ENCODE data around the gene PRDM5.
"Not testable (repeated sequence)": the region's sequence is repeated elsewhere in the genome, so short reads cannot be mapped to it uniquely, and the experiment has no call there.

Gene PRDM5

GRCh38 chr4:120741636-120742035 lies 180.9 kb downstream of the PRDM5 start:
- not testable (repeated sequence) for DNase-seq

DNA sequence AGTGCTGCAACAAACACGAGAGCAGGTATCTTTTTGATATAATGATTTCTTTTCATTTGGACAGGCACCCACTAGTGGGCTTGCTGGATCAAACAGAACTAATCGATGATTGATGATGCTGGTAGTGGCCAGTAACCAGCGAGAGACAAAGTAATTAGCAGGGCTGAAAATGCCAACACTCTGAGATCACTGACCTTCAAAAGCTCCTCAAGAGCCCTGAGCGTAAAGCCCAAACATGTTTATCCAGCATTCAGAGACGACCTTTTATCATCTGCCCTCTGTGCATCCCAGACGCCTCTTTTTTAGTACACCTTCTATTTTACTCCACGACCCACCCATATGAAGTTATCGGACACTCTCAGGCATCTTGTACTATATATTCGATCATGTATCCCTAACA lies 186.2 kb downstream of the PRDM5 start:
- no peak for DNase-seq

GRCh38 chr4:120733968-120734367 lies 188.6 kb downstream of the PRDM5 start:
- DNase-seq = no peak

DNA sequence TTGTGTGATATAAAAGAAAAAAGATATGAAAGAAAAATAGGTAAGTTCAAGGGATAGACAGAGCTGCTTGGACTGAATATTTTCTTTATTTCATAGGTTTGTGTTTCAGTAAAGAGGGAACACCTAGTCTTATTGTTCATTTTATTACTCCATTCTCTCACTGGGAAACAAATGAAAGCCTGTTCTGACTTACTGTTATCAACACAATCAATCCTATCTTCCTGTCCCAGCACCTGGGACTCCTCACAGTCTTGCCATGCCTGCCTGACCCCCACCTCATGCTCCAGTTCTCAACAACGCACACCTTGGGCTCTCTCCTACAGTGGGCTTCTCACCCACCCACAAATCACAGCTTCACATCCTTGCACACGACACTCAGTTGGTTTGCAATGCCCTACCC lies 189.5 kb downstream of the PRDM5 start:
- no peak for DNase-seq

DNA sequence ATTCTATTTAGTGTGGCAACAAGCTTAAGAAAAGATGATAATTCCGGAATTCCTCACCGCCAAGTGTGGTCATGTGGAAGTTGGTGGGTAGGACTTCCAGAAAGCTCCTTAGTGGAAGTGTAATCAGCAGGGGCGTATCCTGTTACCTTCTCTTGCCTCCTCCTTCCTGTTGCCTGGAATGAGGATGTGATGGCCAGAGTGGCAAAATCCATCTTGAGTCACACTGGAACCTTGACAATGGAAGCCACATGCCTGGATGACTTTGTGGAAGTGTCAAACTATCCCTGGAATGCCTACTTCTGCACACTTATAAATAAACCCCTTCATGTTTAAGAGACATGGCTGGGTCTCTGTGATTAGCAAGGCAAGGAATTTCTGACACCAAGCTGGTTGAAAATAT lies 191.0 kb downstream of the PRDM5 start:
- DNase-seq = no peak

- no peak for DNase-seq
Measured at GRCh38 chr4:120730777-120731320, 191.7 kb downstream of the PRDM5 start.

DNA sequence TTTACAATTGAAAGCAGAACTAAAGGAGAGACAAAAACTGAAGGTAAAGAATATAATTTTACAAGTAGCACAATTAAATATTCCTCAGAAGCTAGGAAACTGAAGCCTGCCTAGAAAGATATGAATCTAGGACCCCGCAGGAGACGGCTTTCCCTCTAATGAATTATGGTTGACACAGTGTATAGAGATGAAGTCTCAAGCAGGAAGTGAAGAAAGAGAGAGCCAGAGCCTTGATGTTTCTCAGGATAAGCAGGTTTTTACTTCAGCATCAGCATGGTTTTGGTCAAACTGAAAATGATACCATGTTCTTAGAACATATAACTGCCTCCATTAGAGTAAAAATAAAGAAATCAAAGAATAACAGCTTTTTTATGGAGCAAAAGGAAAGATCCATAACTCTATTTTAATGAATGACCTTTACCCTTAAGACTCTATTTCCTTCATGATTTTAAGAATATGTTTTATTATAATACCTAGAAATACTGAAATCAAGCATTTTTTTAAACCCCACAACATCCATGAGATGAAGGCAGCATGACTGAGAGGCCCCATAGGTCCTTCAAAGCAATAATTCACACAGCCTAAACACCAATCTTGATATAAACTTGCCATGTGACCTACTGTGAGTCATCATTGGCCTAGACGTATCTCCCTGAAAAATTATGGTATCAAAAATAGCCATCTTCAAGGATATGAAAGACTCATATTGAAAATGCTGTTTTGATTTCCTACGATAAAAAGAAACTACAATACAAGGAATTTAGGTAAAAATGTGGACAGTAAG lies 193.4 kb downstream of the PRDM5 start:
- no peak for DNase-seq

DNA sequence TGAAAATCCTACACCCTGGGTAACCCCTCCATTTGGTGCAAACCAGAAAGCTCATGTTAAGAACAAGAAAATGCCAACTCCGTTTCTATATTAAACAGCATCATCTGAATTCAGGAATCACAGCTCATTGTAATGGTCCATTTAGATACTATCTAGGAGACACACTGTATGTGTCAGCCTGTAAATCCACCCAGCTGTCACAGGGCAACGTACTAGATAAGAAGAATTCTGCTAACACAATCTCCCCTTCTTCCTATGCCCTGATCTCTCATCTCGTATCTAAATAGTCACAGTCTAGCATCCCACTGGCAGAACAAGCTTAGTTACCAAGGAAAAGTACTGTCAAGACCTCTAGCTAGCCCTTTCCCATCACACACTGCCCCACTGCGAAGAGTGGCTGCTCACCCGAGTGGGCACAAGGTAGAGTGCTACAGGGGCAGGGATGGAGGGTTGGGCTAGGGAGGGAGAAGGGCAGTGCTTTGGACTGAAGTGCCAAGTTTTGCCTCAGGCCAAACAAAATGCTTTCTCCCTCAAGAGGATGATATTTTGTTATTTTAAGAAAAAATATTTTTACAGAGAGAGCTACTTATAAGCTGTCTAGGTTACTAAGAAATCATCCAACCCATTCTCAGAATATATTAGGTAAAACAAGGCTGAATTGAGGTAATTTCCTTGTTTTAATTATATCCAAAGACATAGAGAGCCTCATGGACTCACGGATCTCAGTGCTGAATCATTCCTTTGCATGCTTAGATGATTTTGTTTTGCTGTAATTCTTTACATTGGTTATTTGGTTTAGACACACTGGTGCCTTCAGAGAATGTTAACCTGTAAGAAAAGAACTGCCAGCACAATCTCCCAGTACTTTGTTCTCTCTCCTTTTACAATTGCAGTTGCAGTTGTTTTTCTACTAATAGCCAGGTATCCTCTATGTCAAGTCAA lies 196.6 kb downstream of the PRDM5 start:
- DNase-seq = no peak

GRCh38 chr4:120724656-120725055 lies 197.9 kb downstream of the PRDM5 start:
- no peak for DNase-seq

- no peak for DNase-seq
Measured at GRCh38 chr4:120723986-120724385, 198.5 kb downstream of the PRDM5 start.

DNA sequence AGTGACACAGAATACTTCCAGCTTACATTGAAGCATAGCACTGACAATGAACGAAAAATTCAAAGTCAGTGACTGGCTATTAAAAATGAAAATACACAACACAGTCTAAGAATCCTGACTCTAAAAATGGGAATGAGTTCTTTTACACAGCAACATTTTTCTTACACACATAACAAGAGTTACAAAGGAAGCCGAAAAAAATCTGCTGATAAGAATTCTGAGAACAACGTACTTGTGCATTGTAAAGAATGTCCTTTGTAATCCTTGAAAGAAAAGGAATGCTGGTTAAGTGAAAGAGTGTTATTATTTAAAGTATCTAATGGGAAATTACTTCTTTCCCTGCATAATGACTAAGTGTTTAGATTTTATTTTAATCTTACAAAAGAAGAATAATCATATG lies 199.4 kb downstream of the PRDM5 start:
- no peak for DNase-seq

GRCh38 chr4:120722655-120723054 lies 199.9 kb downstream of the PRDM5 start:
- DNase-seq = no peak

DNA sequence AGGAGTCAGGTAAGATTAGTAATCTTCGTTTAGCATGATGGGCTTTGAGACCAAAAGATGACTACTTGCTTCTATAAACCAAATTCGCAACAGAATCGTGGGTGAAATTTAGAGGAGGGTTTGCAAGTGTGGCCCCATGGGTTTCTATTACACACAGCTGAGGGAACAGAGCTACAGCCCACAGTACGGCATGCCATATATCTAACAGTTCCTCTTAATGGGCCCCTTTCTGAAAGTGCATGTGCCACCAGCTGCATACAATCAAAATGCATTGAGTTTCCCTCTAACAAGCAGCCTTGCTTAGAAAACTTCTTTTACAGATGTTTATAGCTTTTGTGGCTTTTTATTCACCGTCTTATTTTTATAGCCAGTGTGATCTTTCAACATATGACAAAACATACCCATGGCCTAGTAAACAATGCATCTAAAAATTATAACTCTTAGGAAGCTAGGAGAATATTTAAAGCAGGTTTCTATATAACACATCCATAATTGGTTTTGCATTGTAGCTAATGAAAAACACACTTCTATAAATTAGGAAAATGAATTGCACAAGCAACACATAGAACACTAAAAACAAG lies 202.1 kb downstream of the PRDM5 start:
- no peak for DNase-seq

DNA sequence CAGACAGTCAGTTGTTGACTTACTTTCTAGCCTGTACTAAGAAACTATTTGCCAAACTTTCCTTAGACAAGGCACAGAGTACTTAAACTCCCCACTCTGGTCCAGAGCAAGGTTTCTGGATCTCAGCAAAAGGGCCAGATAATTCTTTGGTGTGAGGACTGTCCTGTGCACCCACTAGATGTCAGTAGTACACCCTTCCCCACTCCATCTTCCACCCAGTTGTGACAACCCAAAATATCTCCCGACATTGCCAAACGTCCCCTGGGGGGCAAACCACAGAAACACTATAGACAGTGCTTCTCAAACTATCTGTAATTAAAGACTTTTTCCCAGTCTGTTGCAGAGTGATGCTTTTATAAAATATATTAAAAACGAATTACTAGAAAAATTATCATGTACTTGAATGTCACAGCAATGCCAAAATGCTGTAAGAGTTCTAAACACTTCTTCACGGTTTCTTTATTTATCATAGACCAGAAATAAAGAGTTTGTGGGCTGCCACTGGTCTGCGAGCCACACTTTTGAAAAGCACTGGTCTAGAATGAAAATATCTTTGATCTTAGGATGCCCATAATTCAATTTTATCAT lies 203.5 kb downstream of the PRDM5 start:
- DNase-seq = peak; percentile 41

- no peak for DNase-seq
Measured at GRCh38 chr4:120716346-120716745, 206.2 kb downstream of the PRDM5 start.

- no peak for DNase-seq
Measured at GRCh38 chr4:120714417-120715010, 208.0 kb downstream of the PRDM5 start.

GRCh38 chr4:120709991-120710390 lies 212.5 kb downstream of the PRDM5 start:
- DNase-seq = no peak

DNA sequence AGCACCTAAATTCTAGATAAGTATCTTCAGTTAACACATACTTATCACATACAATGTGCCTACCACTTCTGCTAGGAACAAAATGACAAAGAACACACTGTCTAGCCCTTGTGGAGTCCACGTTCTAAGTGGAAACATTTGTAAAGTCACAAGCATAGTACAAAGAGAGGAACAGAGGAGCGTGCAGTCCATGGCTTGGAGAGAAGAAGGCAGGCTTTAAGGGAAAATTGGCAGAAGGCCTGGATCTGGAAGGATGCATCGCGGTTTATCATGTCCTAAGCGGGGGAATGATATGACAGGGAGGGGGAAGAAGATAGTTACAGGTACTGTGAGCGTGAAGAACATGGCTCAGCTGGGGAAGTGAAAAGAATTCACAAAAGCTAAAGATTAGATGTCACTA lies 218.0 kb downstream of the PRDM5 start:
- no peak for DNase-seq

DNA sequence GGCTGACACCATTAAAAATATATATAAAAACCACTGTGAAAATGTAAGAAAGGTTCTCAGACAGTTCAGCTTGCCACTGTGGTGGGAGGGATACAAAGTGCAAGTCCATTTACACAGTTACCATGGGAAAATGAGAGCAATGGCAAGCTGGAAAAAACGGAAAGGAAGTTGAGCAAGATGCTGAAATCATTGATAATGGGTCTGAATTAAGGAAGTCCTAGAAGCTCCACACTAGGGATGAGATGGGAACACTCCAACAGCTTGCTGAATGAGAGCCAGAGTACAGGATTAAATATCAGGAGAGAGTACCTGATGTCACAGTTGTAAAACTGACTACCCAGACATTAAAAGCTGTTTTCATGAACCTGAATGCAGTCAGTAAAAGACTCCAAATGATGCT lies 218.6 kb downstream of the PRDM5 start:
- no peak for DNase-seq

DNA sequence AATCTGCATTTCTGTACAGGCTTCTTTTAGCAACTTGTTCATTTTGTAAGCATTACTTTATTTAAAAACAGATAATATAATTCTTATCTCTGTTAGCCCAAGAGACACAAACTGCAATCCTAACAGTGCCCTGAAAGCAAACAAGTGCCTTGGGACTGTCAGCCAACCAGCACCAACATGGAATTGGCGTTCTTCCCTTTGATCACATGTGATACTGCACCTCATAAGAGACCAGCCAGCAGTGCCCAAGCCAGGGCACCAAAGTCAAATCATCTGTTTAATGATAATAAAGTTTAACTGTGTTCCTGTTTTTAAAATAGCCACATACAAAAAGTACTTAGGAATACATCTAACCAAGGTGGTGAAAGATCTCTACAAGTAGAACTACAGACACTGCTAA lies 223.2 kb downstream of the PRDM5 start:
- DNase-seq = no peak

DNA sequence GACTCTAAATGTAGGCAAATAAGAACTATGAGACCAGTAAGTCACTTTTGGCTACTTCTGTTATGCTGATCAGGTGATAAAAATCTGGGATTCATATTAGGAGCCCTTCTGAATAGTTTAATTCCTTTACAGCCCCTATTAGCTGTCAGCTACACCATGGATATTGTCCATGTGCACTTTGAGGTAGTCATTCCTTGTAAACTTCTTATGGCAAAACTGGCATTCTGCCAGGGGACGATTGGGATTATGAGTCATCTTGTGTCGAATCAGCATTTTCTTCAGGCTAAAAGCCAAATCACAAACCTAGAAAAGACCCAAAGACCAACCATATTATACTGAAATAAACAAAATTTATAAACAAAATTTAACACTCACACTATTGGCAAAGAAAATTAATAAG lies 227.6 kb downstream of the PRDM5 start:
- DNase-seq = no peak

DNA sequence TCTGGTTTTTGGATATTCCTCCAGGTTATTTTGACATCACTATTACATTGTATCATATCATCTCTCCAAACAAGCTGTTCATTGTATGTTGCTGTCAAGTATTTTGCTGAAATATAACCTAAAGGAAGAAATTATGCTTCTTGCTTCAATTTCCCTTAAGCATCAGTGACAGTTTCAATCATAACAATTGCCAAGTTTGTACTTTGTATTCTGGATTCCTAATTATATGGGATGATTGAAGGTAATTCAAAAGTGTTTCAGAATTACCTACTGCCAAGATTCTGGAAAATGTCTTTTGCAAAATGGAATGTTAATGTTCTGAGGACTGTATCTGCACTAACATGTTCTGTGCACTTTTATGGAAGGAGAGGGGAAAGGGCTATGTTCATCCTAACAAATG lies 228.7 kb downstream of the PRDM5 start:
- DNase-seq = no peak

DNA sequence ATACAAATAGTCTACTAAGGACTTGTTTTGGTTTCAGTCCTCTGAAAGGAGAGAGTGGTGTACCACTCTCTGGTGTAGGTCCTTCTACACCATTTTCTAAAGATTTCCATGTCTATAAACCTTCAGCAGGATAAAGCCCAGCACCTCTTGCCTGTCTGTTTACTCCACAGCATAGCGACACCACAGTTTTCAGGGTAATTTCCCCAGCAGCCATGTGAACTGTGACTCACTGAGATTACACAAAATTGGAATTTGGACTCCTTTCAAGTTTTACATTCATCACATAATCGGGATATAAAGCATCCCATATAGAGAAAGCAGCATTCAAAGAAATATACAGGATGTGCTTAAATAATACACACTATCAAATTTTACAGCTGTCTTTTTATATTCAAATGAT lies 229.6 kb downstream of the PRDM5 start:
- DNase-seq = no peak

All from activated CD4-positive, alpha-beta T cell treated with anti-CD3 and anti-CD28 coated beads, Interleukin-10, Interleukin-2, amounts not matched to agents 100 ng/mL and 50 ng/mL, durations not matched to agents 16 hours and 8 hours (primary cell).